GM18951 (cell line): ENCODE data around the gene ENPP7.

Experiments used
- POLR2A ChIP-seq: IDR thresholded peaks from 4 replicates; pipeline ENCODE4 v1.6.1; 2011; ENCODE audit warnings: mild to moderate bottlenecking; ENCODE audit not compliant: insufficient read length, insufficient read depth; ENCODE audit errors: extremely low read depth
- in situ Hi-C: fragments of 300-500 bp; cut with MboI; formaldehyde crosslinking; loops from one replicate; pipeline ENCODE4 v1.12.0; 2022; ENCODE audit warnings: low sequenced_read_pairs, mixed read lengths, inconsistent platforms; ENCODE audit not compliant: unreplicated experiment

The ENPP7 gene

GRCh38 chr17:79730437-79730768, 340 bp upstream of the ENPP7 start:
- no peak for TF ChIP-seq POLR2A
- in situ Hi-C loops: no loop called here

GRCh38 chr17:79732254-79732653, 1.5 kb downstream of the ENPP7 start:
- no peak for TF ChIP-seq POLR2A
- in situ Hi-C loops: no loop called here

- TF ChIP-seq POLR2A: no peak
- in situ Hi-C loops: no loop called here
Observed at GRCh38 chr17:79732804-79733691, 2.3 kb downstream of the ENPP7 start.

GRCh38 chr17:79733692-79734070, 2.9 kb downstream of the ENPP7 start:
- in situ Hi-C loops: no loop called here
- TF ChIP-seq POLR2A: no peak

GRCh38 chr17:79735096-79735495, 4.4 kb downstream of the ENPP7 start:
- no peak for TF ChIP-seq POLR2A
- in situ Hi-C loops: no loop called here

- in situ Hi-C loops: no loop called here
Observed at GRCh38 chr17:79737046-79737921, 6.5 kb downstream of the ENPP7 start.

GRCh38 chr17:79737922-79738578, 7.3 kb downstream of the ENPP7 start:
- in situ Hi-C loops: no loop called here
- TF ChIP-seq POLR2A: no peak

More at GRCh38 chr17:79737046-79737921, 6.5 kb downstream of the ENPP7 start:
- TF ChIP-seq POLR2A: no peak

- no peak for TF ChIP-seq POLR2A
- in situ Hi-C loops: no loop called here
Observed at GRCh38 chr17:79738643-79739042, 7.9 kb downstream of the ENPP7 start.

- no peak for TF ChIP-seq POLR2A
- in situ Hi-C loops: no loop called here
Observed at GRCh38 chr17:79739148-79740062, 8.7 kb downstream of the ENPP7 start.

GRCh38 chr17:79740413-79740812, 9.7 kb downstream of the ENPP7 start:
- TF ChIP-seq POLR2A: no peak
- in situ Hi-C loops: no loop called here

- in situ Hi-C loops: no loop called here
- no peak for TF ChIP-seq POLR2A
Observed at GRCh38 chr17:79741401-79741750, 10.6 kb downstream of the ENPP7 start.

- in situ Hi-C loops: no loop called here
- no peak for TF ChIP-seq POLR2A
Observed at GRCh38 chr17:79741751-79742588, 11.2 kb downstream of the ENPP7 start.

- in situ Hi-C loops: no loop called here
- no peak for TF ChIP-seq POLR2A
Observed at GRCh38 chr17:79742589-79742918, 11.8 kb downstream of the ENPP7 start.
